Naive B cell (primary cell): ENCODE measurements around the gene TMEM158. TPM values are rescaled to one million over a fixed set of nuclear protein-coding genes. Genes with fewer than 3 reads are reported as not detected.

ENCODE experiments used
- ATAC-seq, 2 donors: fragments of 150-1000 bp; cut with Tn5 transposase; 2 replicates each; pipeline ENCODE4 v1.10.0; 2021; ENCODE audit warnings: low read depth in 2 of 2, mild to moderate bottlenecking in 2 of 2, moderate library complexity in 2 of 2
- DNase-seq: peaks from one replicate; pipeline ENCODE4 v3.0.0; 2022
- H3K27ac Mint-ChIP-seq, 6 donors: one replicate each; pipeline ENCODE4 v1.8.0; 2020 to 2022; ENCODE audit warnings: mild to moderate bottlenecking in 6 of 6, mixed read lengths in 6 of 6, moderate library complexity in 5 of 6, inconsistent platforms in 2 of 6
- H3K27me3 Mint-ChIP-seq, 3 donors: one replicate each; pipeline ENCODE4 v1.8.0; 2021 to 2022; ENCODE audit warnings: mixed read lengths in 3 of 3, mild to moderate bottlenecking in 1 of 3
- H3K36me3 Mint-ChIP-seq, 2 donors: one replicate each; pipeline ENCODE4 v1.8.0; 2020 to 2022; ENCODE audit warnings: mixed read lengths in 2 of 2, inconsistent platforms in 1 of 2, mild to moderate bottlenecking in 1 of 2
- H3K4me1 Mint-ChIP-seq, 3 donors: one replicate each; pipeline ENCODE4 v1.8.0; 2020 to 2022; ENCODE audit warnings: mixed read lengths in 3 of 3, inconsistent platforms in 1 of 3, mild to moderate bottlenecking in 1 of 3, moderate library complexity in 1 of 3
- H3K4me3 Mint-ChIP-seq, 8 donors: one replicate each; pipeline ENCODE4 v1.8.0; 2020 to 2022; ENCODE audit warnings: mild to moderate bottlenecking in 8 of 8, mixed read lengths in 8 of 8, moderate library complexity in 8 of 8, inconsistent platforms in 2 of 8
- H3K9me3 Mint-ChIP-seq, 7 donors: one replicate each; pipeline ENCODE4 v1.8.0; 2020 to 2022; ENCODE audit warnings: mixed read lengths in 7 of 7, mild to moderate bottlenecking in 5 of 7, inconsistent platforms in 2 of 7, moderate library complexity in 1 of 7
- polyA plus RNA-seq, 6 donors: library from polyadenylated mRNA; unstranded; fragments of 300-500 nt; fragmentation: Illumina TruSeq; gene quantifications; one replicate each; pipeline ENCODE4 v1.2.3, GENCODE V29; 2021; ENCODE audit warnings: low read depth in 6 of 6

Gene TMEM158
- polyA plus RNA-seq, 6 donors from 2014 or later, result 0.17 TPM; not detected in 5

- Mint-ChIP-seq H3K4me1 (no peaks in the 10 kb centered on the region), H3K36me3 (no peaks in the 10 kb centered on the region), H3K27me3 (peaks cover 4 to 22% (median 14%) of the 10 kb centered on the region in 3 donors), H3K9me3 (no peaks in the 10 kb centered on the region), H3K27ac (peak overlapping the region in 1 of 6 donors; percentile 63), H3K4me3 (no peak overlapping the region)
- DNase-seq, result no peak
- no peak for ATAC-seq
These were observed 39.2 kb downstream of the TMEM158 start for GRCh38 chr3:45186871-45187270.

GRCh38 chr3:45185461-45185860, 40.6 kb downstream of the TMEM158 start:
- H3K36me3 Mint-ChIP-seq, result no peaks in the 10 kb centered on the region
- peaks cover 4 to 32% (median 16%) of the 10 kb centered on the region in 3 donors for H3K27me3 Mint-ChIP-seq
- no peak overlapping the region for H3K27ac Mint-ChIP-seq
- DNase-seq (no peak), ATAC-seq (no peak)
- no peaks in the 10 kb centered on the region for H3K4me1 Mint-ChIP-seq
- no peaks in the 10 kb centered on the region for H3K9me3 Mint-ChIP-seq
- no peak overlapping the region for H3K4me3 Mint-ChIP-seq

GRCh38 chr3:45185052-45185451, 41.0 kb downstream of the TMEM158 start:
- peaks cover 4 to 36% (median 21%) of the 10 kb centered on the region in 3 donors for H3K27me3 Mint-ChIP-seq
- no peak for ATAC-seq
- no peaks in the 10 kb centered on the region for H3K36me3 Mint-ChIP-seq
- no peak overlapping the region for H3K27ac Mint-ChIP-seq
- no peaks in the 10 kb centered on the region for H3K4me1 Mint-ChIP-seq
- no peak for DNase-seq
- H3K4me3 Mint-ChIP-seq, result no peak overlapping the region
- H3K9me3 Mint-ChIP-seq, result no peaks in the 10 kb centered on the region

- DNase-seq, result no peak
- H3K4me1 Mint-ChIP-seq, result no peaks in the 10 kb centered on the region
These were observed 42.2 kb downstream of the TMEM158 start for GRCh38 chr3:45183872-45184262.

GRCh38 chr3:45182915-45183871, 42.9 kb downstream of the TMEM158 start:
- H3K9me3 Mint-ChIP-seq, result no peaks in the 10 kb centered on the region
- H3K4me1 Mint-ChIP-seq, result no peaks in the 10 kb centered on the region
- peaks cover 4 to 38% (median 28%) of the 10 kb centered on the region in 3 donors for H3K27me3 Mint-ChIP-seq
- no peaks in the 10 kb centered on the region for H3K36me3 Mint-ChIP-seq
- DNase-seq (no peak), ATAC-seq (no peak)
- H3K27ac Mint-ChIP-seq, result peak overlapping the region in 1 of 6 donors; percentile 78
- H3K4me3 Mint-ChIP-seq, result no peak overlapping the region

More at GRCh38 chr3:45183872-45184262, 42.2 kb downstream of the TMEM158 start:
- Mint-ChIP-seq H3K36me3 (no peaks in the 10 kb centered on the region), H3K9me3 (no peaks in the 10 kb centered on the region), H3K27me3 (peaks cover 4 to 38% (median 28%) of the 10 kb centered on the region in 3 donors), H3K27ac (no peak overlapping the region), H3K4me3 (no peak overlapping the region)
- no peak for ATAC-seq

GRCh38 chr3:45181496-45181895, 44.6 kb downstream of the TMEM158 start:
- H3K27me3 Mint-ChIP-seq, result peaks cover 4 to 47% (median 24%) of the 10 kb centered on the region in 3 donors
- no peak for DNase-seq
- no peaks in the 10 kb centered on the region for H3K4me1 Mint-ChIP-seq
- H3K36me3 Mint-ChIP-seq, result no peaks in the 10 kb centered on the region
- no peak overlapping the region for H3K27ac Mint-ChIP-seq
- no peak overlapping the region for H3K4me3 Mint-ChIP-seq
- H3K9me3 Mint-ChIP-seq, result no peaks in the 10 kb centered on the region
- no peak for ATAC-seq

GRCh38 chr3:45180899-45181298, 45.2 kb downstream of the TMEM158 start:
- no peaks in the 10 kb centered on the region for H3K36me3 Mint-ChIP-seq
- peak overlapping the region in 1 of 8 donors; percentile 8 for H3K4me3 Mint-ChIP-seq
- ATAC-seq (no peak), DNase-seq (no peak)
- peaks cover 4 to 45% (median 20%) of the 10 kb centered on the region in 3 donors for H3K27me3 Mint-ChIP-seq
- H3K27ac Mint-ChIP-seq, result no peak overlapping the region
- no peaks in the 10 kb centered on the region for H3K4me1 Mint-ChIP-seq
- H3K9me3 Mint-ChIP-seq, result no peaks in the 10 kb centered on the region

- peaks cover 4 to 38% (median 15%) of the 10 kb centered on the region in 3 donors for H3K27me3 Mint-ChIP-seq
- no peak for DNase-seq
- H3K4me1 Mint-ChIP-seq, result no peaks in the 10 kb centered on the region
- H3K27ac Mint-ChIP-seq, result no peak overlapping the region
- H3K9me3 Mint-ChIP-seq, result no peaks in the 10 kb centered on the region
- no peak for ATAC-seq
- no peaks in the 10 kb centered on the region for H3K36me3 Mint-ChIP-seq
- H3K4me3 Mint-ChIP-seq, result no peak overlapping the region
These were observed 46.0 kb downstream of the TMEM158 start for GRCh38 chr3:45180051-45180450.

GRCh38 chr3:45179163-45179562, 46.9 kb downstream of the TMEM158 start:
- Mint-ChIP-seq H3K27me3 (peaks cover 4 to 38% (median 13%) of the 10 kb centered on the region in 3 donors), H3K4me3 (no peak overlapping the region), H3K36me3 (no peaks in the 10 kb centered on the region), H3K27ac (peak overlapping the region in 1 of 6 donors; percentile 14), H3K9me3 (no peaks in the 10 kb centered on the region), H3K4me1 (no peaks in the 10 kb centered on the region)
- no peak for ATAC-seq
- DNase-seq, result no peak

GRCh38 chr3:45178183-45179023, 47.7 kb downstream of the TMEM158 start:
- Mint-ChIP-seq H3K9me3 (no peaks in the 10 kb centered on the region), H3K4me1 (no peaks in the 10 kb centered on the region), H3K36me3 (no peaks in the 10 kb centered on the region), H3K4me3 (no peak overlapping the region), H3K27ac (no peak overlapping the region), H3K27me3 (peaks cover 11 to 38% (median 13%) of the 10 kb centered on the region in 3 donors)
- no peak for DNase-seq
- no peak for ATAC-seq

GRCh38 chr3:45176912-45177311, 49.2 kb downstream of the TMEM158 start:
- no peak for ATAC-seq
- no peak overlapping the region for H3K4me3 Mint-ChIP-seq
- H3K9me3 Mint-ChIP-seq, result no peaks in the 10 kb centered on the region
- DNase-seq, result no peak
- peaks cover 13 to 27% (median 13%) of the 10 kb centered on the region in 3 donors for H3K27me3 Mint-ChIP-seq
- H3K4me1 Mint-ChIP-seq, result no peaks in the 10 kb centered on the region
- no peaks in the 10 kb centered on the region for H3K36me3 Mint-ChIP-seq
- H3K27ac Mint-ChIP-seq, result no peak overlapping the region
